Neural cell (in vitro differentiated cells): ENCODE measurements around the gene TNRC6C. TPM values are rescaled to one million over a fixed set of nuclear protein-coding genes. Genes with fewer than 3 reads are reported as not detected.

ENCODE experiments used
- H2AFZ ChIP-seq: fragments of 200-600, 300-800 bp; sonication (generic), shearing (Covaris generic); 2 replicates; pipeline ENCODE4 v1.6.0; 2014; ENCODE audit warnings: low read depth, mild to moderate bottlenecking, antibody characterized with exemption, low read length, moderate library complexity
- H3F3A ChIP-seq: fragments of 200-600 bp; shearing (Covaris generic); 2 replicates; pipeline ENCODE4 v1.6.1; 2016; ENCODE audit warnings: mild to moderate bottlenecking, moderate library complexity, mixed read lengths, antibody characterized with exemption, low read length; ENCODE audit not compliant: insufficient read depth, poor library complexity, severe bottlenecking
- H3K27ac ChIP-seq: fragments of 200-600, 300-800 bp; sonication (generic), shearing (Covaris generic); 2 replicates; pipeline ENCODE4 v1.5.1; 2014; ENCODE audit warnings: mild to moderate bottlenecking, low read length, moderate library complexity
- H3K27me3 ChIP-seq: fragments of 300-800, 200-600 bp; sonication (generic), shearing (Covaris generic); 2 replicates; pipeline ENCODE4 v1.6.0; 2014; ENCODE audit warnings: mild to moderate bottlenecking, low read depth, low read length, moderate library complexity; ENCODE audit not compliant: insufficient read depth
- H3K36me3 ChIP-seq: fragments of 300-800, 200-600 bp; sonication (generic), shearing (Covaris generic); 2 replicates; pipeline ENCODE4 v1.5.1; 2014; ENCODE audit warnings: mild to moderate bottlenecking, antibody characterized with exemption, low read length, moderate library complexity; ENCODE audit not compliant: insufficient read depth
- H3K4me2 ChIP-seq: fragments of 300-800, 200-600 bp; sonication (generic), shearing (Covaris generic); 2 replicates; pipeline ENCODE4 v1.6.0; 2014; ENCODE audit warnings: mild to moderate bottlenecking, low read length
- H3K4me3 ChIP-seq: fragments of 300-800, 200-600 bp; sonication (generic), shearing (Covaris generic); 2 replicates; pipeline ENCODE4 v1.5.1; 2014; ENCODE audit warnings: mild to moderate bottlenecking, low read length, moderate library complexity
- H3K79me2 ChIP-seq: fragments of 200-600 bp; shearing (Covaris generic); replicated peaks from 2 replicates; pipeline ENCODE4 v1.6.0; 2014; ENCODE audit warnings: mild to moderate bottlenecking, low read length, moderate library complexity; ENCODE audit not compliant: insufficient read depth
- H3K9ac ChIP-seq: fragments of 300-800, 200-600 bp; sonication (generic), shearing (Covaris generic); 2 replicates; pipeline ENCODE4 v1.6.1; 2016; ENCODE audit warnings: mild to moderate bottlenecking, low read length, mixed read lengths
- H3K9me2 ChIP-seq: fragments of 200-600 bp; shearing (Covaris generic); 2 replicates; pipeline ENCODE4 v1.6.1; 2016; ENCODE audit warnings: mild to moderate bottlenecking, low read length, mixed read lengths; ENCODE audit not compliant: insufficient read depth
- H3K9me3 ChIP-seq: fragments of 200-600, 300-800 bp; sonication (generic), shearing (Covaris generic); 2 replicates; pipeline ENCODE4 v1.6.1; 2016; ENCODE audit warnings: mild to moderate bottlenecking, mixed run types, low read length, moderate library complexity, mixed read lengths
- H4K20me1 ChIP-seq: fragments of 200-600 bp; shearing (Covaris generic); 2 replicates; pipeline ENCODE4 v1.6.1; 2016; ENCODE audit warnings: mild to moderate bottlenecking, mixed run types; ENCODE audit not compliant: insufficient read depth
- CTCF ChIP-seq: fragments of 450-650 bp; IDR thresholded peaks from 2 replicates; pipeline ENCODE4 v1.5.1; 2014; ENCODE audit warnings: antibody characterized with exemption, mild to moderate bottlenecking, moderate library complexity; ENCODE audit not compliant: poor library complexity, severe bottlenecking
- EP300 ChIP-seq: fragments of 450-650 bp; conservative IDR thresholded peaks from 2 replicates; pipeline ENCODE4 v1.6.1; 2014; ENCODE audit warnings: antibody characterized with exemption, mild to moderate bottlenecking, moderate library complexity; ENCODE audit not compliant: poor library complexity, severe bottlenecking
- EZH2 ChIP-seq: fragments of 200-600, 300-800 bp; shearing (Covaris generic), sonication (generic); IDR thresholded peaks from 2 replicates; pipeline ENCODE4 v1.6.1; 2014; ENCODE audit warnings: antibody characterized with exemption, low read length, borderline replicate concordance, mild to moderate bottlenecking; ENCODE audit not compliant: insufficient read depth, poor library complexity, severe bottlenecking
- MXI1 ChIP-seq: fragments of 450-650 bp; conservative IDR thresholded peaks from 2 replicates; pipeline ENCODE4 v1.6.1; 2014; ENCODE audit warnings: antibody characterized with exemption, mild to moderate bottlenecking; ENCODE audit not compliant: poor library complexity, severe bottlenecking
- POLR2AphosphoS5 ChIP-seq: IDR thresholded peaks from 2 replicates; pipeline ENCODE4 v1.6.1; 2012
- RAD21 ChIP-seq: fragments of 450-650 bp; conservative IDR thresholded peaks from 2 replicates; pipeline ENCODE4 v1.6.1; 2014; ENCODE audit warnings: antibody characterized with exemption, mild to moderate bottlenecking, moderate library complexity
- SMC3 ChIP-seq: fragments of 450-650 bp; conservative IDR thresholded peaks from 2 replicates; pipeline ENCODE4 v1.6.1; 2014; ENCODE audit warnings: antibody characterized with exemption, mild to moderate bottlenecking, moderate library complexity; ENCODE audit not compliant: poor library complexity
- TAF1 ChIP-seq: IDR thresholded peaks from 2 replicates; pipeline ENCODE4 v1.6.1; 2012; ENCODE audit warnings: low read depth
- polyA plus RNA-seq: library from polyadenylated mRNA; depleted of rRNA; stranded (reverse); fragments of >200 nt; gene quantifications from 2 replicates; pipeline ENCODE4 v1.2.3, GENCODE V29; 2014
- TF ChIP-seq, protein P1 (sequence below): IDR thresholded peaks from 2 replicates; pipeline ENCODE4 v1.6.1; 2012; ENCODE audit warnings: borderline replicate concordance

Gene TNRC6C
- polyA plus RNA-seq, 1 donor from 2014 or later: 15.4 TPM

DNA sequence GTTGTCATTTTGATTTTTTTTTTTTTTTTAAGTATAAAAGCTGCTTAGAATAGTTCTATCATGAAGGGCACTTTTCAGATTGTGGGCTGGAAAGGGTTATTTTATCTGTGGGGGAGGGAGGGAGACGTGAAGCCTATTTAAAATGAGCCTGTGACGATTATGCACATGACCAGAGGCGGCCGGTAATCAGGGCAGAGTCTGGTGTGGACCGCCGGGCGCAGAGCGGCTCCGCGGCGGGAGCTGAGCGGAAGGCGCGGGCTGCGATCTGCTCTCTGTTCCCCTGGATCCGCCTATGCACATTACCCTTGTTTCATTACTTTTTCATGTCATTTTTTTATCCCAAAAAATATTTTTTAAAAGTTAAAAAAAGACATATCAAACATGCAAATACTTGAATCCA lies 146.6 kb downstream of the TNRC6C start:
- no peaks in the 10 kb centered on the region for H3F3A ChIP-seq
- TF ChIP-seq CTCF: no peak
- TF ChIP-seq RAD21: no peak
- no peaks in the 10 kb centered on the region for H3K79me2 ChIP-seq
- H3K27ac ChIP-seq: no peak overlapping the region
- H3K9me3 ChIP-seq: no peaks in the 10 kb centered on the region
- no peaks in the 10 kb centered on the region for H4K20me1 ChIP-seq
- H3K27me3 ChIP-seq: no peaks in the 10 kb centered on the region
- H3K4me3 ChIP-seq: no peak overlapping the region
- no peak overlapping the region for H3K9ac ChIP-seq
- no peak overlapping the region for H3K4me2 ChIP-seq
- H3K9me2 ChIP-seq: no peaks in the 10 kb centered on the region
- no peak overlapping the region for H2AFZ ChIP-seq
- H3K36me3 ChIP-seq: peaks cover 12% of the 10 kb centered on the region

- Histone ChIP-seq H3K36me3 (peaks cover 12% of the 10 kb centered on the region), H3F3A (no peaks in the 10 kb centered on the region), H3K79me2 (no peaks in the 10 kb centered on the region), H3K27ac (no peak overlapping the region), H3K9ac (no peak overlapping the region), H3K27me3 (no peaks in the 10 kb centered on the region), H3K9me3 (no peaks in the 10 kb centered on the region), H3K9me2 (no peaks in the 10 kb centered on the region), H2AFZ (no peak overlapping the region), H3K4me2 (no peak overlapping the region), H3K4me3 (no peak overlapping the region), H4K20me1 (no peaks in the 10 kb centered on the region)
- TF ChIP-seq, protein P1, sequence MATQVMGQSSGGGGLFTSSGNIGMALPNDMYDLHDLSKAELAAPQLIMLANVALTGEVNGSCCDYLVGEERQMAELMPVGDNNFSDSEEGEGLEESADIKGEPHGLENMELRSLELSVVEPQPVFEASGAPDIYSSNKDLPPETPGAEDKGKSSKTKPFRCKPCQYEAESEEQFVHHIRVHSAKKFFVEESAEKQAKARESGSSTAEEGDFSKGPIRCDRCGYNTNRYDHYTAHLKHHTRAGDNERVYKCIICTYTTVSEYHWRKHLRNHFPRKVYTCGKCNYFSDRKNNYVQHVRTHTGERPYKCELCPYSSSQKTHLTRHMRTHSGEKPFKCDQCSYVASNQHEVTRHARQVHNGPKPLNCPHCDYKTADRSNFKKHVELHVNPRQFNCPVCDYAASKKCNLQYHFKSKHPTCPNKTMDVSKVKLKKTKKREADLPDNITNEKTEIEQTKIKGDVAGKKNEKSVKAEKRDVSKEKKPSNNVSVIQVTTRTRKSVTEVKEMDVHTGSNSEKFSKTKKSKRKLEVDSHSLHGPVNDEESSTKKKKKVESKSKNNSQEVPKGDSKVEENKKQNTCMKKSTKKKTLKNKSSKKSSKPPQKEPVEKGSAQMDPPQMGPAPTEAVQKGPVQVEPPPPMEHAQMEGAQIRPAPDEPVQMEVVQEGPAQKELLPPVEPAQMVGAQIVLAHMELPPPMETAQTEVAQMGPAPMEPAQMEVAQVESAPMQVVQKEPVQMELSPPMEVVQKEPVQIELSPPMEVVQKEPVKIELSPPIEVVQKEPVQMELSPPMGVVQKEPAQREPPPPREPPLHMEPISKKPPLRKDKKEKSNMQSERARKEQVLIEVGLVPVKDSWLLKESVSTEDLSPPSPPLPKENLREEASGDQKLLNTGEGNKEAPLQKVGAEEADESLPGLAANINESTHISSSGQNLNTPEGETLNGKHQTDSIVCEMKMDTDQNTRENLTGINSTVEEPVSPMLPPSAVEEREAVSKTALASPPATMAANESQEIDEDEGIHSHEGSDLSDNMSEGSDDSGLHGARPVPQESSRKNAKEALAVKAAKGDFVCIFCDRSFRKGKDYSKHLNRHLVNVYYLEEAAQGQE: no peak
- TF ChIP-seq RAD21 (no peak), MXI1 (no peak), CTCF (no peak), EP300 (no peak), SMC3 (no peak), POLR2AphosphoS5 (no peak), EZH2 (no peak), TAF1 (no peak)
Observed at GRCh38 chr17:78105551-78105950, 147.0 kb downstream of the TNRC6C start.
